Hindlimb muscle (tissue), 1 donor: Measurements from ENCODE around the gene FBP2. TPM values are rescaled to one million over a fixed set of nuclear protein-coding genes. Genes with fewer than 3 reads are reported as not detected.
"Not testable (repeated sequence)": the region's sequence is repeated elsewhere in the genome, so short reads cannot be mapped to it uniquely, and the experiment has no call there.

Experiments used
- DNase-seq: peaks from one replicate; pipeline ENCODE4 v3.0.0-alpha.2; 2013
- polyA plus RNA-seq: library from polyadenylated mRNA; unstranded; fragments of 120-200 nt; gene quantifications from one replicate; pipeline ENCODE4 v1.2.1, GENCODE V29; 2013; ENCODE audit not compliant: insufficient read length

The FBP2 gene
- polyA plus RNA-seq, 1 donor: 86.4 TPM

- DNase-seq: no peak
These were observed 13.2 kb upstream of the FBP2 start for GRCh38 chr9:94606646-94607422.

- DNase-seq: no peak
These were observed 9.9 kb upstream of the FBP2 start for GRCh38 chr9:94603259-94604160.

- no peak for DNase-seq
These were observed 9.0 kb upstream of the FBP2 start for GRCh38 chr9:94602666-94603065.

- DNase-seq: no peak
These were observed 7.1 kb upstream of the FBP2 start for GRCh38 chr9:94600715-94601114.

GRCh38 chr9:94600258-94600657 is 6.6 kb upstream of the FBP2 start:
- DNase-seq: no peak

- no peak for DNase-seq
These were observed 5.5 kb upstream of the FBP2 start for GRCh38 chr9:94599102-94599501.

GRCh38 chr9:94592683-94593082 is 941 bp downstream of the FBP2 start:
- not testable (repeated sequence) for DNase-seq

- no peak for DNase-seq
These were observed 1.7 kb downstream of the FBP2 start for GRCh38 chr9:94591876-94592275.

GRCh38 chr9:94591046-94591545 is 2.5 kb downstream of the FBP2 start:
- DNase-seq: not testable (repeated sequence)

- no peak for DNase-seq
These were observed 4.9 kb downstream of the FBP2 start for GRCh38 chr9:94588681-94589080.

- DNase-seq: no peak
These were observed 6.8 kb downstream of the FBP2 start for GRCh38 chr9:94586814-94587213.

- no peak for DNase-seq
These were observed 7.3 kb downstream of the FBP2 start for GRCh38 chr9:94586316-94586715.

- DNase-seq: no peak
These were observed 9.1 kb downstream of the FBP2 start for GRCh38 chr9:94584555-94584954.

GRCh38 chr9:94581728-94582127 is 11.9 kb downstream of the FBP2 start:
- no peak for DNase-seq

- DNase-seq: no peak
These were observed 16.1 kb downstream of the FBP2 start for GRCh38 chr9:94577571-94577970.

- DNase-seq: no peak
These were observed 16.6 kb downstream of the FBP2 start for GRCh38 chr9:94577036-94577435.

- no peak for DNase-seq
These were observed 17.5 kb downstream of the FBP2 start for GRCh38 chr9:94576131-94576530.

GRCh38 chr9:94568972-94569712 is 24.5 kb downstream of the FBP2 start:
- DNase-seq: no peak

GRCh38 chr9:94568250-94568889 is 25.3 kb downstream of the FBP2 start:
- no peak for DNase-seq

- DNase-seq: no peak
These were observed 26.4 kb downstream of the FBP2 start for GRCh38 chr9:94567271-94567670.

- no peak for DNase-seq
These were observed 27.1 kb downstream of the FBP2 start for GRCh38 chr9:94566550-94566949.

GRCh38 chr9:94564279-94564678 is 29.3 kb downstream of the FBP2 start:
- DNase-seq: not testable (repeated sequence)
